Upper lobe of left lung (tissue), 6 donors: Measurements from ENCODE around the gene ARID3B. TPM values are rescaled to one million over a fixed set of nuclear protein-coding genes. Genes with fewer than 3 reads are reported as not detected.

Experiments
- ATAC-seq, 2 donors: fragments of 200-7000 bp; cut with Tn5 transposase; one replicate each; pipeline ENCODE4 v1.9.1; 2022; ENCODE audit warnings: mild to moderate bottlenecking in 2 of 2, moderate library complexity in 2 of 2; ENCODE audit not compliant: low FRiP score in 2 of 2
- DNase-seq, 2 donors: peaks; one replicate each; pipeline ENCODE4 v3.0.0-alpha.2; 2019 to 2020
- H3K27ac ChIP-seq, 4 donors: fragments of 200-600 bp; sonication (generic); one replicate each; pipeline ENCODE4 v1.5.1; 2016 to 2019
- H3K27me3 ChIP-seq, 4 donors: fragments of 200-600 bp; sonication (generic); one replicate each; pipeline ENCODE4 v1.5.1; 2017 to 2019
- H3K36me3 ChIP-seq, 4 donors: fragments of 200-600 bp; sonication (generic); one replicate each; pipeline ENCODE4 v1.5.1; 2016 to 2019
- H3K4me1 ChIP-seq, 4 donors: fragments of 200-600 bp; sonication (generic); one replicate each; pipeline ENCODE4 v1.5.1; 2018 to 2019
- H3K4me3 ChIP-seq, 4 donors: fragments of 200-600 bp; sonication (generic); one replicate each; pipeline ENCODE4 v1.5.1; 2017 to 2019; ENCODE audit warnings: mild to moderate bottlenecking in 2 of 4, moderate library complexity in 1 of 4
- H3K9me3 ChIP-seq, 4 donors: fragments of 200-600 bp; sonication (generic); one replicate each; pipeline ENCODE4 v1.5.1; 2018 to 2019
- CTCF ChIP-seq, 6 experiments: fragments of 450-650 bp in 4 of 6; fragments of 200-600 bp in 2 of 6; sonication (generic) in 2 of 6; IDR thresholded peaks; one replicate each; pipeline ENCODE4 v1.5.1; 2016 to 2019; ENCODE audit warnings: antibody characterized with exemption in 6 of 6
- EP300 ChIP-seq, 4 donors: sonication (generic); formaldehyde crosslinking; IDR thresholded peaks; one replicate each; pipeline ENCODE4 v1.5.1; 2017; ENCODE audit warnings: antibody characterized with exemption in 4 of 4, control low read depth in 2 of 4
- POLR2A ChIP-seq, 4 donors: fragments of 450-650 bp; IDR thresholded peaks; one replicate each; pipeline ENCODE4 v1.5.1; 2016 to 2017; ENCODE audit warnings: antibody characterized with exemption in 4 of 4, mild to moderate bottlenecking in 2 of 4
- POLR2AphosphoS5 ChIP-seq, 2 donors: sonication (generic); formaldehyde crosslinking; IDR thresholded peaks; one replicate each; pipeline ENCODE4 v1.5.1; 2017; ENCODE audit warnings: antibody characterized with exemption in 2 of 2
- WGBS, 2 donors: methylation state at CpG; one replicate each; pipeline ENCODE4 v1.1.5; 2017 to 2018; 5-methylcytosine and 5-hydroxymethylcytosine counted together
- total RNA-seq, 6 donors: library from RNA; depleted of rRNA in 4 of 6; stranded (reverse); fragments of >200 nt in 4 of 6; gene quantifications; one replicate each; pipeline versions ENCODE4 v1.1.0 to v1.2.1, GENCODE V29; 2016 to 2021
- donor health status: DM: no; HTN: no; CAD: no; lungs with moderate emphysema.
- donor health status: DM: no; HTN: yes; CAD: no; lungs with severe emphysema.

Gene ARID3B
- total RNA-seq, 6 donors from 2014 or later = 11.0 to 36.7 (median 14.6) TPM

GRCh38 chr15:74502301-74502700 is 38.7 kb upstream of the ARID3B start:
- WGBS, 2 donors = 94 to 97% methylated on average over 3 of the region's 3 CpGs
- ATAC-seq (no peak), DNase-seq (no peak)
- Histone ChIP-seq H3K4me3 (no peak overlapping the region), H3K4me1 (no peaks in the 10 kb centered on the region), H3K36me3 (no peaks in the 10 kb centered on the region), H3K27ac (no peak overlapping the region), H3K27me3 (no peaks in the 10 kb centered on the region), H3K9me3 (no peaks in the 10 kb centered on the region)
- no peak for TF ChIP-seq POLR2AphosphoS5 (IDR thresholded peaks at IDR 0.05)
- no peak for TF ChIP-seq EP300 (IDR thresholded peaks at IDR 0.05)
- no peak for TF ChIP-seq POLR2A (IDR thresholded peaks at IDR 0.05)
- no peak for TF ChIP-seq CTCF (IDR thresholded peaks at IDR 0.05)

- H3K4me3 ChIP-seq = no peak overlapping the region
- no peak for ATAC-seq
- 75 to 92% methylated on average over 3 of the region's 3 CpGs for WGBS, 2 donors
- no peaks in the 10 kb centered on the region for H3K4me1 ChIP-seq
- no peaks in the 10 kb centered on the region for H3K9me3 ChIP-seq
- no peaks in the 10 kb centered on the region for H3K36me3 ChIP-seq
- no peak for TF ChIP-seq CTCF (IDR thresholded peaks at IDR 0.05)
- TF ChIP-seq POLR2AphosphoS5 (IDR thresholded peaks at IDR 0.05) = no peak
- TF ChIP-seq EP300 (IDR thresholded peaks at IDR 0.05) = no peak
- no peak for TF ChIP-seq POLR2A (IDR thresholded peaks at IDR 0.05)
- H3K27ac ChIP-seq = no peak overlapping the region
- H3K27me3 ChIP-seq = no peaks in the 10 kb centered on the region
- no peak for DNase-seq
Measured at GRCh38 chr15:74504418-74504817, 36.6 kb upstream of the ARID3B start.

DNA sequence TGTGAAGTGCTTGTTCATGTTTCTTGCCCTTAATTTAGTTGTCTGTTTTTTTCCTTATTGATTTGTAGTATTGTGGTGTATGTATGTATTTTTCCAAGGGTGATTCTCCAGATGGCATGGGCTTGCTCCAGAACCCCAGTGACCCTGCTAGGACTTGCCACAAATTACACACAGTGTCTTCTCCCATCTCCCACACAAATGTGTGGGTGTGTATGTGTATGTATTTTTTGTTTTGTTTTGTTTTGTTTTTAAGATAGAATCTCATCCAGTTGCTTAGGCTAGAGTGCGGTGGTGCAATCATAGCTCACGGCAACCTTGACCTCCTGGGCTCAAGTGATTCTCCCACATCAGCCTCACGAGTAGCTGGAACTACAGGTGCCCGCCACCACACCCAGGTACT is 36.2 kb upstream of the ARID3B start:
- no peak for DNase-seq
- H3K36me3 ChIP-seq = no peaks in the 10 kb centered on the region
- 87 to 93% methylated on average over 4 of the region's 4 CpGs for WGBS, 2 donors
- no peak for ATAC-seq
- H3K27ac ChIP-seq = no peak overlapping the region
- TF ChIP-seq CTCF (IDR thresholded peaks at IDR 0.05) (no peak), POLR2AphosphoS5 (IDR thresholded peaks at IDR 0.05) (no peak), POLR2A (IDR thresholded peaks at IDR 0.05) (no peak), EP300 (IDR thresholded peaks at IDR 0.05) (no peak)
- H3K27me3 ChIP-seq = no peaks in the 10 kb centered on the region
- H3K9me3 ChIP-seq = no peaks in the 10 kb centered on the region
- H3K4me1 ChIP-seq = no peaks in the 10 kb centered on the region
- H3K4me3 ChIP-seq = no peak overlapping the region

DNA sequence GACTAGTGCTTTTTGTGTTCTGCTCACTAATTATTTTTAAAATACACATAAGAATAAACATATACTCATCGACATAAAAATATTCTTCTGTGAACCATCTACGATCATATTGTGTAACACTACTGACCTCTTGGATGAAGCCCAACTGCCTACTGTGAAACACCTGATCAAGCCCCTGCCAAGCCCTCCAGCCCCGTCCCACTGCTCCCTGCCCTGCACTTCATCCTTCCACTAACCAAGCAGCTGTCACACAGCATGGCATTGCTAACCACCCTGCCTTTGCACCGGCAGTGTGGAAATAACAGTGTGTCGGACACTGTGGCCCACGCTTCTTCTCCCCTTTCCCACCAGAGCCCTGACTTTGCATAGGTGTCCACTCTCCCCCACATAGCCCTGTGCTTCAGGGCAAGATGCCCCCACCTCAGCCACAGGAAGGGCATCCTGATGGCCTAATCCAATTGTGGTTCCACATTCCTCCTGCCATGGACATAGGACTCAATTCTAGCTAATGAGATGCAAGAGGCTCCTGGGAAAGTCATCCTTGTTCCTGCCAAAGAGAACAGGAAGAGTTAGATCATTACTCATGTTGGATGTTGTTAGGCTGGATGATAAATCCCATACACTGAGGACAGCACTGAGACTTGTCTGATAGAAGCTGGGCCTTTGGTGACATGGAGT is 35.0 kb upstream of the ARID3B start:
- no peak overlapping the region for H3K27ac ChIP-seq
- no peak overlapping the region for H3K4me3 ChIP-seq
- H3K27me3 ChIP-seq = no peaks in the 10 kb centered on the region
- WGBS, 2 donors = 86 to 88% methylated on average over 6 of the region's 6 CpGs
- no peaks in the 10 kb centered on the region for H3K9me3 ChIP-seq
- no peaks in the 10 kb centered on the region for H3K4me1 ChIP-seq
- no peak for TF ChIP-seq EP300 (IDR thresholded peaks at IDR 0.05)
- TF ChIP-seq POLR2A (IDR thresholded peaks at IDR 0.05) = no peak
- TF ChIP-seq POLR2AphosphoS5 (IDR thresholded peaks at IDR 0.05) = no peak
- no peak for TF ChIP-seq CTCF (IDR thresholded peaks at IDR 0.05)
- no peak for DNase-seq
- no peak for ATAC-seq
- H3K36me3 ChIP-seq = no peaks in the 10 kb centered on the region

DNA sequence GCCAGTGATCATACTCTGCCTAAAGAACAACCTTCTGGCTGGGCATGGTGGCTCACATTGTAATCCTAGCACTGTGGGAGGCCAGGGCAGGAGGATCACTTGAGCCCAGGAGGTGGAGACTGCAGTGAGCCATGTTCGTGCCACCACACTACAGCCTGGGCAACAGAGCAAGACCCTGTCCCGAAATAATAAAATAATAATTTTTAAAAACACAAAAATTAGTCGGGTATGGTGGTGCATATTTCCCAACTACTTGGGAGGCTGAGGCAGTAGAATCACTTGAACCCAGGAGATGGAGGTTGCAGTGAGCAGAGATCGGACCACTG is 34.5 kb upstream of the ARID3B start:
- 96 to 99% methylated on average over 4 of the region's 4 CpGs for WGBS, 2 donors
- Histone ChIP-seq H3K9me3 (no peaks in the 10 kb centered on the region), H3K27ac (no peak overlapping the region), H3K36me3 (no peaks in the 10 kb centered on the region), H3K4me1 (no peaks in the 10 kb centered on the region), H3K4me3 (no peak overlapping the region), H3K27me3 (no peaks in the 10 kb centered on the region)
- TF ChIP-seq EP300 (IDR thresholded peaks at IDR 0.05) (no peak), POLR2A (IDR thresholded peaks at IDR 0.05) (no peak), POLR2AphosphoS5 (IDR thresholded peaks at IDR 0.05) (no peak), CTCF (IDR thresholded peaks at IDR 0.05) (no peak)
- no peak for ATAC-seq
- DNase-seq = no peak
